HEK293 (cell line): ENCODE measurements around the gene LDLRAP1.
"Not testable (repeated sequence)": the region's sequence is repeated elsewhere in the genome, so short reads cannot be mapped to it uniquely, and the experiment has no call there.

ENCODE experiments used
- BCL11A ChIP-seq: fragments of 450-650 bp; formaldehyde crosslinking; IDR thresholded peaks from 2 replicates; pipeline ENCODE4 v1.5.1; 2016; ENCODE audit warnings: low read depth, missing biosample characterization, missing genetic modification characterization
- CTCF ChIP-seq: fragments of 450-650 bp; formaldehyde crosslinking; IDR thresholded peaks from 2 replicates; pipeline ENCODE4 v1.5.1; 2016; ENCODE audit warnings: missing biosample characterization, missing genetic modification characterization
- KLF8 ChIP-seq: fragments of 450-650 bp; formaldehyde crosslinking; IDR thresholded peaks from 2 replicates; pipeline ENCODE4 v1.5.1; 2016; ENCODE audit warnings: missing biosample characterization, missing genetic modification characterization
- SETDB1 ChIP-seq: IDR thresholded peaks from one replicate; pipeline ENCODE4 v1.6.1; 2017; ENCODE audit warnings: mild to moderate bottlenecking, low read length, moderate library complexity, mixed read lengths; ENCODE audit not compliant: insufficient read length
- YY1 ChIP-seq: fragments of 450-650 bp; formaldehyde crosslinking; IDR thresholded peaks from 2 replicates; pipeline ENCODE4 v1.5.1; 2018; ENCODE audit warnings: missing biosample characterization, missing genetic modification characterization
- ZNF24 ChIP-seq: fragments of 450-650 bp; formaldehyde crosslinking; IDR thresholded peaks from 2 replicates; pipeline ENCODE4 v1.5.1; 2016; ENCODE audit warnings: missing biosample characterization, missing genetic modification characterization
- ZNF398 ChIP-seq: fragments of 450-650 bp; formaldehyde crosslinking; IDR thresholded peaks from 2 replicates; pipeline ENCODE4 v1.5.1; 2017; ENCODE audit warnings: missing biosample characterization, missing genetic modification characterization
- ZNF404 ChIP-seq: fragments of 450-650 bp; formaldehyde crosslinking; IDR thresholded peaks from 2 replicates; pipeline ENCODE4 v1.5.1; 2017; ENCODE audit warnings: missing biosample characterization, missing genetic modification characterization

- not testable (repeated sequence) for TF ChIP-seq YY1 (tag by site-specific recombination); KLF8 (tag by site-specific recombination); BCL11A (tag by site-specific recombination); CTCF (tag by site-specific recombination); ZNF404 (tag by site-specific recombination); ZNF398 (tag by site-specific recombination); ZNF24 (tag by site-specific recombination); SETDB1
Measured at GRCh38 chr1:25588224-25588623, 44.8 kb downstream of the LDLRAP1 start.
